Stimulated activated naive CD4-positive, alpha-beta T cell (primary cell): Measurements from ENCODE around the gene CHI3L1.

Experiments used
- DNase-seq, 6 experiments: peaks; one replicate each; lab custom pipeline; 2025; lab: John Stamatoyannopoulos, UW

CHI3L1 gene

DNA sequence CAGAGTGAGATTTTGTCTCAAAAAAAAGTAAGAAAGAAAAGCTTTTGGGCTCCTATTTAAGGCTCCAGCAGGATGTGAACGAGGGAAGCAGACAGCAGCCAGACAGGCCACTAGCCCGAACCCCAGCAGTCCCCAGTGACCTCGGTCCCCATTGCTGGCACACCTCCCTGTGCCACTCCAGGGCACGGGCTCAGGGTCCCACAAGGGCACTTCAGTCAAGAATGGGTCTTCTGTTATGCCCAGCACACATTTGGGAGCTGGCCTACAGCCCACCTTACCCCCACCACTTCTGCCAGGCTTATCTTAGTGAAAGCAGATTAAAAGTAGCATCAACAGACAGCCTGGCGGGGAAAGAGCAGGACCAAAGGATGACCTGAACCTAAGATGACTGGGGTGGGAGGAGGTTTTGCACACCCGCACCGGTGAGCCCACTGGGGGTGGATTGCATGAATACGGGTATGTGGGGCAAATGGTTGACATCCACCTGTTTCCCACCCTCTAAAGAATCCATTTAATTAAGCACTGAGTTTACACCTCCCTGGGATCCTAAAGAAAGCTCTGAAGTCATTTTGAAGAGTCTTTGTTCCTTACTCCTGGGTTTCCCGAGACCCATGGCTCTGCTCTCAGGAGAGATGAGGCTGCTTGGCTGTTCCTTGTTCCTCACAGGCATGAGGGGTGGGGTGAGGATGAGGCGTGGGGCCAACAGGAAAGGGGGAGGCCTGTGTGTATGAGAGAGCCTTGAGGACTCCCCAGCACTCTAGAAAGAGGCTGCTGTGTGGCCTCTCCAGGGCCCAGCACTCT is 4.7 kb downstream of the CHI3L1 start:
- no peak for DNase-seq

DNA sequence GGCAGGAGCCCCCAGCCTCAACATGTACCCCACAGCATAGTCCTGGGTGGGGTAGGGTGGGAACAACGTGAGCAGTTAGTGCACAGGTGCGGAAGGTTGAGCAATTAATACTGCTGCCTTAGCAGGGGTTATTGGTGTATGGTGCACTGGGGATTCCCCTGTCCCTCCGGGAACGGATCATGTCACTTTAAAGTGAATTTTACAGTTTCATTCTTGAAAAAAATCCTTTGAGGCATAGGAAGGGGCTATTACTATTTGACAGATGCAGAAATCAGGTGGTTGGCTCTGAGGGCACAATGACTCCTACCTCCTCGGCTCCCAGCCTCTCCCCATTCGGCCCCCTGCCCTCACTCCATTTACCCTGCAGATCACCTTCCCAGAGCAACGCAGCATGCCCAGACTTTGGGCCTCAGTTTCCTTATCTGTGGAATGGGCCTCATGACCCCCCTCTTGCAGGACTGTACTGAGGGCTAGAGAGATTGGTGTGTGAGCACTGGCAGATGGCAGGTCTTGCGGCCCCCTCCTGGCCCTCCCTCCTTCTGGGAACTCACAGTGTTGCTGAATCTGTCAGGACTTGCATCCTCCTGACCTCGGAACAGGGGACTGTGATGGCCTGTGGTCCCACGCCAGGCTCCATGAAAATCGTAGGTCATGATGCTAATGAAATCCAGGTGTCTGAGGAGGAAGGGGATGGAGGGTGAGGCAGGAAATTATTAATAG is 5.7 kb downstream of the CHI3L1 start:
- DNase-seq, result no peak

DNA sequence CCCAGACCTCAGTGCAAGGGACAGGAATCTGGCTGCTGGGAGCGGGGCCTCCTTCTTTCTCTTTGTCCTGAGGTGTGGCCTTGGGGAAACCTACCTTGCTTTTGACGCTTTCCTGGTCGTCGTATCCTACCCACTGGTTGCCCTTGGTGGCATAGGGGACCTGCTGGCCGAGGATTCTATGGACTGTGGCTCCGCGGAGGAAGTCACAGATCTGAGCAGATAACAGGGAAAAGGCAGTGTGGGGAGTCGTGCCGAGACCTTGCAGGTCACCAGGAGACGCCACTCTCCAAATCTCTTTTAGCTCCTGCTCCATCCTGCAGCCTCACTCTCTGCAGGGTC is 6.9 kb downstream of the CHI3L1 start:
- DNase-seq, result no peak

DNA sequence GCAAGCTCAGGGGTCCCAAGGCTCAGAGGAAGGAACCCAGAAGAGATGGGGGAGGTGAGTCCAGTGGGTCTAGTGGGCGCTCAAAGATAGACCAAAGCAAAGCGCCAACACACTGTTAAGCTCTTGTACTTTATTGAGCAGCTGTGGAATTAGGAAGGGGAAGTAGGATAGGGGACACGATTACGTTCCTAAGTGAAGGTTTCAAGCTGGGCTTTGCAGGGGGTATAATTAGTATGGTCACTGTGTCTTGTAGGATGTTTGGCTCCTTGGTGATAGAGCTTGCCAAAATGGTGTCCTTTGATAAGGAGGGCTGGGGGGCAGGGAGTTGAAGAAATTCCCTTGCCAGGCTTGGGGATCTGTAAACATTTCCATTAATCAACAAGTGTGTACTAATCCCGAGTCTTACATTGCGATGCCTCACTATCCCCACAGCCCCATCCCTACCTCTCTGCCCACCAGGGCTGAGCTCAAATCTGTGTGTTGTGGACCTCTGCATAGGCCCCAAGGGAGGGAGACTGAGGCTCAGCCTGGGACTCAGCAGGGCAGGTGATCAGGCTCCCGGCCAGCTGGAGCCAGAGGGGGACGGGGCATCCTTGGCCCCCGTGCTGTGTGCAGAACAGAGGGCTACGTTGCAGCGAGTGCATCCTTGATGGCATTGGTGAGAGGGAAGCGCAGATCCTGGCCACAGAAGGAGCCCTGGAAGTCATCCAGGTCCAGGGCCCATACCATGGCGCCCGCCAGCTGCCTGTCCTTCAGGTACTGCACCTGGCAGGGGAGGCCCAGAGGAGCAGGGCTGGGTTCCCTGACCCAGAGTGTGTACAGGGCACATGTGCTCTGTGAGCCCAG is 7.5 kb downstream of the CHI3L1 start:
- no peak for DNase-seq

DNA sequence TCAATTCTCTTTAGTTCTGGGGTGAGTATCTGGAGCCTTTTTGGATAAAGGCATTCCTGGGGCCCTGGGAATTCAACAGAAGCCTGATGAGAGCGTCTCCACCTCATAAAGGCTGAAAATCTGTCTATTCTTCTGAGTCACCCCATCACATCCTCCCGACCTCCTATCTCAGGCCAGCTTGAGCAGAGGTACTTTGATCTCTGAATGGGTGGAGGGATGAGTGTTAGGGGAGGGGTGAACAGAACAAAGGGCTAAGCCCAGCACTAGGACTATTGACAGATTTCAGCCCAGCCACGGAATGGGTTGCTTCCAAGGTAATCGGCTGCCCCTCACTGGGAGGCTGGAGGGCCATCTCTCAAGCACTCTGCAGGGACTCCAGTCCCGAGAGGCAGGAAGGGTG is 8.4 kb downstream of the CHI3L1 start:
- DNase-seq, result no peak

DNA sequence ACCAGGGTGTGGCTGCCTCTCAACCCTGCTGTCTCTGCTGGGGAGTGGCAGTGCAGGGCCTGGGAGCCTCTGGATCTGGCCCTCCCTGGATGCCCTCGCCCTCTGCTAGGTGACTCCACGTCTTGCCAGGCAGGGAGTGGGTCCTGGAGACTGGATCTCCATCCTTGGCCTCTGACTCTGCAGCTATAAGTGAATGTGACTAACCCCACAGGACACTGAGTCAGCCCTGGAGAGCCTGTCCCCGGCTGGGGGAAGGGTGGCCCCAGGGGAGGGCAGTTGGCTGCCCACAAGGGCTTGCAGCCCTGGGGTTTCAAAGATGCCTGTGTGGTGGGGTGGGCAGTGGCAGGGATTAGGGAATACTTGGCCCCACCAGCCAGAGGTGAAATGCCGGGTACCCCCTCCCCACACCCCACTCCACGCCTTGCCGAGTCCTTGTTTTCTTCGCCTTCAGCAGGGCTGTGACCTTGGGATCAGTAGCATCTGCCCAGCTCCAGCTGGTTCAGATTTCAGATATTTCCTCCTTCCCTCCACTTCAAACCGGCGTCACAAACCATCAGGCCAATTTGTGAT is 8.9 kb downstream of the CHI3L1 start:
- DNase-seq, result no peak

DNA sequence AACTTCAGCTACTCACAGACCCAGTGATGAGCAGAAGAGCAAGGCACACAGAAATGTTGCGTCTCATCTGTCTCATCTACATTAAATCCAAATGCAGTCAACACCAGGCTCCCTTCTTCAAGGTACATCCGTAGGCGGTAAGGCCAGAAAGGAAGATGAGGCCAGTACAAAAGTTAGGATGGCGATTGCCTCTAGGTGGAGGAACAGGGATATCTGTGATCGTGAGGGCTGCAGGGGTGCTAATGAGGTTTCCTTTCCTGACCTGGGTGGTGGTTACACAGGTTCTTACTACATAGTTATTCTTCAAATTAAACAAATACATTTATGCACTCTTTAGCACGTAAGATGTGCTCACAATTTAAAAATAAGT is 9.5 kb downstream of the CHI3L1 start:
- DNase-seq, result no peak

DNA sequence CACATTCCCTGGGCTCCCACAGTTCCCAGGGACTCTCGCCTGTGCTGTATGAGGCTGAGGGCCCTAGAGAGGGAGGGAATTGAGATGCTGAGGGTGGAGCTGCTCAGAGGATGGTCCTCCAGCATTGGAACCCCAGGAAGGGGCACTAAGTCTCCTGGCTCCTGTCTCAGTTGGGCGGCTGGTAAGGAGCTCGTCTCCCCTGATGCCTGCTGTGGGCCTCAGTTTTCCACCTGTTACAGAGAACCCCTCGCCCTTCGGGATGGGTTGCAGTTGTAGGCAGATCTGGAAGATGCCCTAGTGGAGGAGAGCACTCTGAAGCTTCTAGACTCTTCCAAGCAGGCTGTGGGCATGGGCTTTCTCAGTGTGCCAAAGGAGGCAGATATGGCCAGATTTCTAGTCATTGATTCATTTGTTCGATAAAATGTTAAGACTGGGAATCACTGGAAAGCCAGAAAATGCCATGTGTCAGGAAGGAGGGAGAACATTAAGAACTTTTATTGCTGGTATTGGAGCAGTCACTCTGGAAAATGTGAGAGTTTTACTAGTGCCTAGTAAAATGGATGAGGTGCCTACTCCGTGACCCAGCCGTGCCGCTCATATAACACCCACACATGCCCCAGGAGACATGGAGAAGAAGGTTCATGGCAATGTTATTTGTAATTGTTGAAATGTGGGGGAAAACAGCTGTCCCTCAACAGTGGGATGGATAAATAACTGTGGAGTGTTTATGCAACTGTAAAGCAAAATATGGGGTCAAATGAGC is 10.1 kb downstream of the CHI3L1 start:
- no peak for DNase-seq

DNA sequence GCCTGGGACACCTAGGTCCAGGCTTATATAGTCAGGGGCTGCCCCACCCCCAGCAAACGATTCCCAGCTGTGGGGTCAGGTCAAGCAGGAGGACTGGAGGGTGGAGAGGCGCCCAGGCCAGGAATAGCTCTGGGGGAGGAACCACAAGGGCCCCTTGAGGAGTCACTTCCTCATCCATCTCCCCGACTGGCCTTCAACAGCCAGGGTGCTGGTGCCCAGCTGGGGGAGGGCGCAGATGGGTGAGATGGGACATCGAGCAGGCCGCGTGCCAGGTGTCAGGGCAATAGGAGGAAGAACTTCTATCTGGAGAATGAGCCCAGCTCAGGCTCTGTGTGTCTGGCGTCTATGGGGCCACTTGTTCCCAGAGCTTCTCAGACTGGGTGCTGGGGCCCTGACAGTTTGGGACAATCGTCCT is 10.7 kb downstream of the CHI3L1 start:
- no peak for DNase-seq

DNA sequence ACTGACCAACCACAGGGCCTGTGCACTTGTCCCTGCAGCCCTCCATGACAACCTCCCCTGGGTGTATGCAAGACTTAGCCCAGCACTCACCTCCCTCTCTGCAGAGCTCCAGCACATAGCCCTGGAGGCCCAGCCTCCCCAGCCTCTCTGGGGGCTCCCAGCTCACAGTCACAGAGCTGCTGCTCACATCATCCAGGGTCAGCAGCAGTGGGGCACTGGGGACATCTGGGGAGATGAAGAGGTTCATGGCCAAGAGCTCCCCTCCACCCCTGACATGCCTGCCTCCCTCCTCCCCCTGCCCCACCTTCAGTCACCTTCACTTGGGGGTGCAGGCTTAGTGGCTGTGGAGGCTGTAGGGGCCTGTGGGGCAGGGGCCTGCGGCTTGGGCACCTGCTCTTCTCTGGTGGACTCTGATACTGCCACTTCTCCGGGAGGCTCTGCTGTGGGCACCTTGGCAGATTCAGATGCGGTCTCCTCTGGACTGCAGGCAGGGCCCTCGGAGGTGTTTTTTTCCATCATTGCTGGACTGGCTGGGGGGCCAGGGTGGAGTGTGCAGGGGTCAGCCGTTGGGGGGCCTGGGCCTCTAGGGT is 11.2 kb downstream of the CHI3L1 start, which contains the start of gene MYBPH:
Gene MYBPH, minus strand, starts transcription at position 590 of the 590 bp plus-strand sequence. Its CDS starts 71 bp downstream, at position 519.
- no peak for DNase-seq

DNA sequence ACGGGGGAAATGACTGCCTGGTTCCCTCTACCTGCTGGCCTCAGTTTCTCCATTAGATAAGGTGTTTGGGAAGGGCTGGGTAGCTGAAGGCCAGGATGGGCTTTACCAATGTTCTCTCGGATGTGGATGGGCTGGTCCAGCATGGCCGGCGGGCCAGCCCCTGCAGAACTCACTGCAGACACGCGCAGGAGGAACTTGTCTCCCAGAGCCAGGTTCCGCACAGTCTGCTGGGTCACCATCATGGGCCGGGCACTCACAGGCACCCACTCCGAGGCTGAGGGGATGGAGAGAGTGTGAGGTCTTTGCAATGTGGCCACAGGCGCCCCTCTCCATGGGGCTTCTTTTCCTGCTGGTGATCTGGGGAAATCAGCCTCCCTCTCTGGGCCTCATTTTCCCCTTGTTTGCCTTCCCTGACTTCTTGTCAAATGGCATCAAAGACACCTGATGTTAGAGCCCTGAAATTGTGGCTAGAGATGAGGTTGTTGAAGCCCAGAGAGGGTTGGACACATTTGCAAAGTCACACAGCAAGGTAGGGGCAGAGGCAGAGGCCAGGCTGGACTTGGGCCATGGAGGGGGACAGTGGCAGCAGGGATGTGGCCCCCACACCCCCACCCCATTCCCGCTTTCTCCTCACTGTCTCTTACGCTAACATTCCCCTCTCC is 12.0 kb downstream of the CHI3L1 start:
- no peak for DNase-seq

DNA sequence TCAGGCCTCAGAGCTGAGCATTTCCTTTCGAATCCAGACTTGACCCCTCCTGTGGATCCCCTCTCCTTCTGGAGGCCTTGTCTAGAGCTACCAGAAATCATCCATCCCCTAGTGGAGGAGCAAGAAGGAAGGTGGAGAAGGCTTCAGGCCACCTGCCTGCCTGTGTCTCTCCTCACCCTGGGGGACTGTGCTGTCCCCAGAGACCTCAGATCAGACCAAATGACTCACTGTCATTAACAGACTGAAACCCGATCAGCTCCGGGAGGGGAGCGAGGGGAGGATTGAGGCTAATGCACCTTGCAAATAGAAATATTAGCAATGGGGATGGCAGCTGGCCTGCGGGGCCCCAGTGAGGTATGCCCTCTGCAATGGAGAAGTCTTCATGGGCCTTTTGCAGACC is 12.9 kb downstream of the CHI3L1 start:
- no peak for DNase-seq

DNA sequence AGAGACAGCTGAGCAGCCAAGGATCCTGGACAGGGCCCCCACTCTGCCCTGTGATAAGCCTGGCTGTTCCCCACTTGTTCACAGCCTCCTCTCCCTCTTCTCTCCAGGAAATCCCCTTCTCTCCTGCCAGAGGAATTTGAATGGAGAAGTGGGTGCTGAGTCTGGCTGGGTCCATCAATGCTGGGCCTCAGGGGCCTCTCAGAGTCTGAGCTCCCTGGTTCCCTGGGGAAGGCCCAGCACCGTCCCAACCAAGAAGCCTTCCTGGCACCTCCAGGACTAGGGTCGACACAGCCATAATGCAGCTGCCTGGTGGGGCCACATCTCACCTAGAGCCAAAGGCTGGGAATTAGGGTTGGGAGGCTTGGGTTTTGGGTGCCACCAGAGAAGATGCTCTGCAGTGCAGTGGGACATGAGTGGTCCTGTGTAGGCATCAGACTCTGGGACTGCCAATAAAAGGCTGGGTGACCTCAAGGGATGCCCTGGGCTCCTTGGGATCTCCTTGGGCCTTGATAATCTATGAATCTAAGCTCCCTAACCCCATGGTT is 13.4 kb downstream of the CHI3L1 start:
- no peak for DNase-seq

DNA sequence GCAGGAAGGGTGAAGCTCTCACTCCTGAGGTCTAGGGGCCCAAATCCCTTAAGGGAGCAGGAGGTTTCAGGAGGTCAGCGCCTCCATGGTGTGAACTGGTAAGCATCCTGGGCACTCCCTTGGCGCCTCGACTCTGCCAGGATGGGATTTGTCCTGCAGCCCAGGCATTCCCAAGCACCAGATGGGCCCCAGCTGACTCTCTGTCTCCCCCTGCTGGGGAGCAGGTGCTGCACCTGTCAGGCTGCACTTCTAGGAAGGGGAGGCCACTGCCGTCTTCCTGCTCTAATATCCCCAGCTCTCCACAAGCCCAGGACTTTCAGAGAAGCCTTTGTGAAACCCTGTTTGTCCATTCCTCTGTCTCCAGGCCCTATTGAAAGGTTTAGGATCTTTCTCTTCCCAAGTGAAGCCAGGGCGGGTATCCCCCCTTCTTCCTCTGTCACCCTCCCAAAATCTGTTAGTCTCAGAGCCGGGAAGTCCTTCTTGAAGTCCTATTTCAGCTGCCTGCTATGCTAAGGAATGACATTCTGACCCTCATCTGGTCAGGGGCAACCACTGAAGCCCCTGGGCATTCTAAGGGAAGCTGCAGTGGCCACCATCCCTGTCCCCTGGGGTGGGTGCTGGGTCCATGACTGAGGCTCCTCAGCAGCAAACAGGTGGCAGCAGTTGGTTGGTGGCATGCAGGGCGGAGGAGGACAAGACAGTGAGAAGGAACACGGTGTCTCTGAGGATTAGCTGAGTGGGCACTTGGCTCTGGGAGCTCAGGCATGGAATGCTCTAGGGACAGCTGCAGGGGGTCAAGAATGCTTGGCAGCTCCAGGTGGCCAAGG is 14.1 kb downstream of the CHI3L1 start:
- peak in 4 of 6 experiments; percentile 6 to 34 (median 10) for DNase-seq

DNA sequence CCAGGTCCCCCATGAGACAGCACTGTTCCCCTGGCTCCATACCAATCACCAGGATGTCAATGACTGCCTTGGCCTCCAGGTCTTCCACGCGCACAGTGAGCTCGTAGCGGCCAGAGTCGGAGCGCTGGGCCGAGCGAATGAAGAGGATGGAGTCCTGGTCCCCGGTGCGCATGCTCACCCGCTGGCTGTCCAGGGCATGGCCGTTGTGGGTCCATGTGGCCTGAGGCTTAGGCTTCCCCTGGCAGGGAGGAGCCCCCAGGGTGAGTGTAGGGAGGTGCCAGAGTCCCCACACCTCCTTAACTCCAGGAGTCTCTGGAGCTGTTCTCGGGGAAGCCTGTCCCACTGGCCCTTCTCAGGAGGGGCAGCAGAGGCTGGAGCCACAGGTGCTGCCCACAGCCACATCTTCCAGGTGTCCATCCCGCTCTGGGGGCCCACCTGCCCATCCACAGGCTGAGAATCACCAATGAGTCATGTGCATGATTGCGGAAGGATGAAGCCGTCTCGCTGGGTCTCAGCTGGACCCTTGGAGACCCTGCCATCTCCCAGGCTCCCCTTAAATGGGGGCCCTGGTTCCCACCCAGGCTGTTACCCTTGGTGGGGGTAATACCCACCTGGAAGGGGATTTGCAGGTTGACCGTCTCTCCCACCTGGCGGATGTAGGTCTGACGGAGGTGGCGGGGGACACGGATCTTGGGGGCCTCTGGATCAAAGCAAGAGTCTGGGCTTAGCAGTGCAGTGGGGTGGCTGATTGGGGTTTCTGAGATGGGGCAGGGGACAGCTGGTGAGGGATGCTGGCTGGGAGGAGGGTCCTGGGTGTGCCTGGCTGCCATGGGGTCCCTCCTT is 14.9 kb downstream of the CHI3L1 start:
- no peak for DNase-seq

DNA sequence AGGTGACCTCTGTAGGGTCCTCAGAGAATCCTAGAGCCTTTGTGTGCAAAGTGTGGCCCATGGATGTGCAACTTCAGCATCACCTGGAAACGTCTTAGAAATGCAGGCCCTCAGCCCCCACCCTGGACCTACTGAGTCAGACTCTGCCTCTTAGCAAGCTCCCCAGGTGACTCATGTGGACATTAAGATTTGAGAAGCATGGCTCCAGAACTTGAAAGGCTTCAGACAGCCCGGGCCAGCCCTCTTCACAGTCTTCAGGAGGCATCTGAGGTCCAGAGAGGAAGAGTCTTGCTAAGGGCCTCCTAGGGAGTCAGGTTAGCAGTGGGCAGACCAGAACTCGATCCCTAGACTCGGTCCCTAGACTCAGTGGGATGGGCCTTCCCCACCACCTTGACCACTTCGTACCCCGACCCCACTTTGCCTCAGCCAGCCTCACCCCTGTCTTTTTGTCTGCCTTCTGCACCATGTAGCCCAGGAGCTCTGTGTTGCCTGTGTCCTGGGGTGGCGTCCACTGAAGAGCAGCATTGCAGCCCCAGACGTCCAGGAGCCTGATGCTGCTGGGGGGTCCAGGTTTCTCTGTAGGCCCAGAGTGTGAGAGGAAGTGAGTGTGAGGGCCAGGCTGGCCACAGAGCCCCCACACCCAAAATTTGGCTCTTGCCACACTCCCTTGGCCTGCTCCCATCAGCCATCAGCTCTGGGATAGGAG is 15.7 kb downstream of the CHI3L1 start:
- DNase-seq, result no peak

DNA sequence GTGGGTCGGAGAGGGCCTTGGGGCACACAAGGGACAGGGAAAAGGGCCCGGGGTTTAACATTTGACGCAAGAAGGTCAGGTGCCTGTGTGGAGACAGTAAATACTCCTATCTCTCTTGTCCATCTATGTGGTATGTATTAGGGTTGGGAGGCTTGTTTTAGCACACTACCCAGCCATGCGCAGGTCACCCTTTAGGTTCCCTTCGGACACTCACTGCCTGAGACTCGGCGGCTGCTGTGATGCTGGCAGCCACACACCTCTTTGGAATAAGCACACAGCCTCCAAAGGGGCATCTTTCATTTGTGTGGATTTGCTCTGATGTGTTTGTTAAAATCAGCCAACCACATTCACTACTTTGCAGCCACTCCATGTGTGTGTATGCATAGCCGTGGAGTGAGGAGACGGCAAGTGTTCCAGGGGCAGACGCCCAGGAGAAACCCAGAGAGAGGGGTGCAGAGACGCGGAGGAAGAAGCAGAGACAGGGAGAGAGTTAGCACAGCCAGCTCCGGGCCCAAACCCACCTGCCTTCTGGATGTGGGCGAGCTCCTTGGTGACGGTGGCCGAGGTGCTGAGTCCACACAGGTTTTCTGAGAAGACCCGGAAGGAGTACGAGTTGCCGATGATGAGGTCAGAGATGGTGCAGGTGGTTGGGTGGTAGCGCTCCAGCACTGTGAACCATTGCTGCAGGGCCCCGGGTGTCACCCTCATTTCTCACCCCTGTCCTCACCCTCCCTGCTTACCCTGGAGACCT is 16.6 kb downstream of the CHI3L1 start:
- DNase-seq, result no peak
